K562 (cell line): ENCODE data around the gene MBIP. TPM values are rescaled to one million over a fixed set of nuclear protein-coding genes. Genes with fewer than 3 reads are reported as not detected.

Experiments
- ARID1B ChIP-seq: fragments of 450-650 bp; IDR thresholded peaks from 2 replicates; pipeline ENCODE4 v1.6.1; 2016; ENCODE audit warnings: antibody characterized with exemption, mild to moderate bottlenecking, inconsistent platforms
- ATF4 ChIP-seq: fragments of 450-650 bp; formaldehyde crosslinking; IDR thresholded peaks from 2 replicates; pipeline ENCODE4 v1.4.0; 2022; ENCODE audit warnings: mild to moderate bottlenecking, moderate library complexity
- ATF7 ChIP-seq: fragments of 450-650 bp; IDR thresholded peaks from 2 replicates; pipeline ENCODE4 v1.7.1; 2014; ENCODE audit warnings: mild to moderate bottlenecking, moderate library complexity
- CXXC5 ChIP-seq: fragments of 250-450 bp; sonication (Bioruptor Pico); IDR thresholded peaks from 2 replicates; pipeline ENCODE4 v1.8.0; 2022; ENCODE audit warnings: inconsistent platforms, mild to moderate bottlenecking, moderate library complexity
- EHMT2 ChIP-seq: fragments of 450-650 bp; IDR thresholded peaks from 2 replicates; pipeline ENCODE4 v1.6.1; 2018; ENCODE audit warnings: antibody characterized with exemption
- ELF1 ChIP-seq: fragments of 200-800 bp; sonication (Bioruptor generic); IDR thresholded peaks from 2 replicates; pipeline ENCODE4 v1.6.1; 2016; ENCODE audit warnings: missing genetic modification characterization, missing compliant biosample characterization
- FUS ChIP-seq: fragments of 200-400 bp; formaldehyde crosslinking; optimal IDR thresholded peaks from 2 replicates; pipeline ENCODE3; 2017; ENCODE audit warnings: low read depth, low read length
- HNRNPK ChIP-seq: fragments of 200-400 bp; formaldehyde crosslinking; IDR thresholded peaks from one replicate; pipeline ENCODE4 v1.6.1; 2018; ENCODE audit warnings: mild to moderate bottlenecking, low read depth, low read length; ENCODE audit not compliant: poor library complexity, severe bottlenecking
- MBD2 ChIP-seq: sonication (generic); IDR thresholded peaks from 2 replicates; pipeline ENCODE4 v1.6.1; 2016; ENCODE audit warnings: low read depth, borderline replicate concordance
- MEF2A ChIP-seq: IDR thresholded peaks from 2 replicates; pipeline ENCODE4 v1.6.1; 2011; ENCODE audit warnings: low read depth, mild to moderate bottlenecking, low read length, moderate library complexity; ENCODE audit not compliant: control insufficient read depth
- MTA2 ChIP-seq: fragments of 450-650 bp; IDR thresholded peaks from 2 replicates; pipeline ENCODE4 v1.6.1; 2016; ENCODE audit warnings: low read depth
- NONO ChIP-seq, 2 experiments: fragments of 200-400 bp in 1 of 2; fragments of 450-650 bp in 1 of 2; formaldehyde crosslinking in 1 of 2; IDR thresholded peaks; 2 replicates each; pipeline ENCODE4 v1.6.1; 2017; ENCODE audit warnings: low read depth in 2 of 2, mild to moderate bottlenecking in 2 of 2, moderate library complexity in 2 of 2, low read length in 1 of 2
- SMAD4 ChIP-seq: fragments of 250-450 bp; sonication (Bioruptor Pico); conservative IDR thresholded peaks from 2 replicates; pipeline ENCODE4 v1.8.0; 2021; ENCODE audit warnings: inconsistent platforms, mild to moderate bottlenecking, moderate library complexity
- TAF9B ChIP-seq: fragments of 450-650 bp; IDR thresholded peaks from 2 replicates; pipeline ENCODE4 v1.6.1; 2018; ENCODE audit warnings: mild to moderate bottlenecking; ENCODE audit not compliant: partially characterized antibody
- ZNF318 ChIP-seq, 2 experiments: fragments of 450-650 bp; IDR thresholded peaks; 2 replicates each; pipeline ENCODE4 v1.6.1; 2016; ENCODE audit warnings: mild to moderate bottlenecking in 2 of 2, borderline replicate concordance in 1 of 2, low read depth in 1 of 2, moderate library complexity in 1 of 2
- ZNF431 ChIP-seq: sonication (generic); formaldehyde crosslinking; IDR thresholded peaks from 2 replicates; pipeline ENCODE4 v1.8.0; 2022; ENCODE audit warnings: mild to moderate bottlenecking, missing genetic modification reagents
- ZNF445 ChIP-seq: fragments of 250-450 bp; sonication (Bioruptor Pico); IDR thresholded peaks from 2 replicates; pipeline ENCODE4 v1.4.0; 2020; ENCODE audit warnings: low read depth, mild to moderate bottlenecking, moderate library complexity
- polyA plus RNA-seq, 8 experiments: library from polyadenylated mRNA; depleted of rRNA in 4 of 8; stranded (reverse) in 5 of 8; unstranded in 3 of 8; fragments of >200 nt; fragmentation: Nextera tagmentation in 2 of 8; fragmentation: Illumina TruSeq in 1 of 8; extraction: Ambion mirVana in 2 of 8; extraction: Trizol in 1 of 8; gene quantifications; 2 replicates each; pipeline versions ENCODE4 v1.2.1 to v1.2.3, GENCODE V29; 2011 to 2014; ENCODE audit warnings: inconsistent platforms in 1 of 8, missing spikeins in 1 of 8
- total RNA-seq, 7 experiments: library from RNA; depleted of rRNA in 6 of 7; stranded (reverse); fragments of >200 nt in 6 of 7; fragmentation: Illumina TruSeq in 2 of 7; extraction: Trizol in 2 of 7; gene quantifications; 2 replicates each; pipeline versions ENCODE4 v1.2.1 to v1.2.3, GENCODE V29; 2011 to 2021; ENCODE audit warnings: low replicate concordance in 1 of 7
- TF ChIP-seq, protein P1 (sequence below): sonication (generic); formaldehyde crosslinking; IDR thresholded peaks from 2 replicates; pipeline ENCODE4 v1.8.0; 2023; ENCODE audit warnings: mild to moderate bottlenecking, missing genetic modification reagents

Gene MBIP
- total and polyA plus RNA-seq, 9 of the 15 experiments (the other 6 are each of a cell fraction or from before 2014, with no cell fraction given) = 8.4 to 31.1 (median 19.4) TPM

- TF ChIP-seq FUS (no peak), HNRNPK (no peak), SMAD4 (CRISPR knock-in tag) (peak; percentile 88), ATF4 (CRISPR knock-in tag) (0 out of 2 replicates have a peak, but pooled peaks have one; percentile 26), CXXC5 (CRISPR knock-in tag) (peak; percentile 65; the same call in 1 of the 2 replicates), MTA2 (peak; percentile 95), MBD2 (peak; percentile 32; the same call in 1 of the 2 replicates), EHMT2 (0 out of 2 replicates have a peak, but pooled peaks have one; percentile 29), ZNF318 (IDR thresholded peaks at IDR 0.05; ENCODE audit: borderline replicate concordance in 1 of 2, low read depth in 1 of 2) (no peak), ELF1 (no peak), NONO (IDR thresholded peaks at IDR 0.05; ENCODE audit: low read depth in 2 of 2, low read length in 1 of 2) (no peak), ZNF431 (CRISPR knock-in tag) (no peak), ZNF445 (CRISPR knock-in tag) (no peak), MEF2A (peak; percentile 85), ATF7 (peak; percentile 48; the same call in 1 of the 2 replicates), ARID1B (peak; percentile 98), TAF9B (peak; percentile 58)
- TF ChIP-seq, protein P1, sequence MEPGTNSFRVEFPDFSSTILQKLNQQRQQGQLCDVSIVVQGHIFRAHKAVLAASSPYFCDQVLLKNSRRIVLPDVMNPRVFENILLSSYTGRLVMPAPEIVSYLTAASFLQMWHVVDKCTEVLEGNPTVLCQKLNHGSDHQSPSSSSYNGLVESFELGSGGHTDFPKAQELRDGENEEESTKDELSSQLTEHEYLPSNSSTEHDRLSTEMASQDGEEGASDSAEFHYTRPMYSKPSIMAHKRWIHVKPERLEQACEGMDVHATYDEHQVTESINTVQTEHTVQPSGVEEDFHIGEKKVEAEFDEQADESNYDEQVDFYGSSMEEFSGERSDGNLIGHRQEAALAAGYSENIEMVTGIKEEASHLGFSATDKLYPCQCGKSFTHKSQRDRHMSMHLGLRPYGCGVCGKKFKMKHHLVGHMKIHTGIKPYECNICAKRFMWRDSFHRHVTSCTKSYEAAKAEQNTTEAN = no peak
These were observed 55.8 kb downstream of the MBIP start (continued) for GRCh38 chr14:36264595-36264994.
